Cardiac fibroblast (primary cell): ENCODE measurements around the gene IFRD1.
A peak's percentile ranks its signal among the peaks of the same experiment; 100 is the strongest.

Experiments
- DNase-seq, 2 donors: peaks; one replicate each; pipeline versions ENCODE4 v3.0.0 to v3.0.0-alpha.2; 2010; ENCODE audit warnings: low read depth in 2 of 2
- H3K4me3 ChIP-seq, 2 donors: replicated peaks in 1 of 2; 1 replicate in 1 of 2; 2 replicates in 1 of 2; pipeline ENCODE4 v1.5.1; 2011; ENCODE audit warnings: low read depth in 2 of 2, low read length in 2 of 2, mild to moderate bottlenecking in 2 of 2, moderate library complexity in 1 of 2
- TF ChIP-seq, protein P1 (sequence below): IDR thresholded peaks from one replicate; pipeline ENCODE4 v1.5.1; 2011; ENCODE audit warnings: low read depth, mild to moderate bottlenecking, low read length, inconsistent platforms

The IFRD1 gene

DNA sequence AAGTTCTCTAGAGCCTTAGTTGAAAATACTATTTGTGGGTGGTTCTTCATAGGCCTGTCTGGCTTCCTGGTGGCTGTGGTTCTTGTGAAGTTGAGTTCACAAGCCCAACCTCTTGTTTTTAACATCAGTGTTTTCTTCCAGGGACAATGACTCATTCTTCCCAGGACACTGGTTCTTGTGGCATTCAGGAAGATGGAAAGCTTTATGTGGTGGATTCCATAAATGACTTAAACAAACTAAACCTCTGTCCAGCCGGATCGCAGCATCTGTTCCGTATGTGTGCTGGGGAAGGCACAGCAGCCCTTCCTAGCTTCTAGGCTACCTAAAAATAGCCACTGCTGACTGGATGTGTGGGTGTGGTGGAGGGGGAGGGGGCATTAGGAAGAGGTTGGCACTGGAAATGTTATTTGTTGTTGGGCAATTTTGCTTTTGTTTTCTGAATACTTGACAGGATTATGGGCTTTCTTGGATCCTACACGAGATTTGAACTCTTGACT, 34.5 kb downstream of the IFRD1 start:
- peak; percentile 86 to 91 for DNase-seq

GRCh38 chr7:112485766-112486165, 35.5 kb downstream of the IFRD1 start:
- H3K4me3 ChIP-seq: no peak overlapping the region
- DNase-seq: no peak
- TF ChIP-seq, protein P1, sequence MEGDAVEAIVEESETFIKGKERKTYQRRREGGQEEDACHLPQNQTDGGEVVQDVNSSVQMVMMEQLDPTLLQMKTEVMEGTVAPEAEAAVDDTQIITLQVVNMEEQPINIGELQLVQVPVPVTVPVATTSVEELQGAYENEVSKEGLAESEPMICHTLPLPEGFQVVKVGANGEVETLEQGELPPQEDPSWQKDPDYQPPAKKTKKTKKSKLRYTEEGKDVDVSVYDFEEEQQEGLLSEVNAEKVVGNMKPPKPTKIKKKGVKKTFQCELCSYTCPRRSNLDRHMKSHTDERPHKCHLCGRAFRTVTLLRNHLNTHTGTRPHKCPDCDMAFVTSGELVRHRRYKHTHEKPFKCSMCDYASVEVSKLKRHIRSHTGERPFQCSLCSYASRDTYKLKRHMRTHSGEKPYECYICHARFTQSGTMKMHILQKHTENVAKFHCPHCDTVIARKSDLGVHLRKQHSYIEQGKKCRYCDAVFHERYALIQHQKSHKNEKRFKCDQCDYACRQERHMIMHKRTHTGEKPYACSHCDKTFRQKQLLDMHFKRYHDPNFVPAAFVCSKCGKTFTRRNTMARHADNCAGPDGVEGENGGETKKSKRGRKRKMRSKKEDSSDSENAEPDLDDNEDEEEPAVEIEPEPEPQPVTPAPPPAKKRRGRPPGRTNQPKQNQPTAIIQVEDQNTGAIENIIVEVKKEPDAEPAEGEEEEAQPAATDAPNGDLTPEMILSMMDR: no peak

More for the DNA sequence above, 34.5 kb downstream of the IFRD1 start:
- no peak overlapping the region for H3K4me3 ChIP-seq
- TF ChIP-seq, protein P1: no peak

GRCh38 chr7:112487457-112488263, 37.4 kb downstream of the IFRD1 start:
- TF ChIP-seq, protein P1: no peak
- no peak for DNase-seq

DNA sequence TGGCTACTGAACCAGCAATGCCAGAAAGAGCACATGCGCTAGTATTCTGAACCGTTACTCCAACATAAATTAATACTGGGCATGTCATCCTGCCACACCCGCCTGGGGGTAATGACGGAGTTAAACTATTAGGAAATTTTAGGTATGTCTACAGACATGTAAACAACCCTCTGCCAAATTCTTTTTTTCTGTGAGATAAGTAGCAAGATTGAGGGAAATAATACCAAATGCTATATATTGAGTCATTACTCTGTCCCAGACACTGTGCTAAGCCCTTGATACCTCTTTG, 37.9 kb downstream of the IFRD1 start:
- DNase-seq: no peak
- H3K4me3 ChIP-seq: no peak overlapping the region
- TF ChIP-seq, protein P1: no peak

More at GRCh38 chr7:112487457-112488263, 37.4 kb downstream of the IFRD1 start:
- no peak overlapping the region for H3K4me3 ChIP-seq

- H3K4me3 ChIP-seq: no peak overlapping the region
- no peak for DNase-seq
- TF ChIP-seq, protein P1: no peak
Observed at GRCh38 chr7:112492186-112492585, 41.9 kb downstream of the IFRD1 start.

GRCh38 chr7:112494656-112495055, 44.4 kb downstream of the IFRD1 start:
- H3K4me3 ChIP-seq: no peak overlapping the region
- TF ChIP-seq, protein P1: no peak
- DNase-seq: no peak
